Ascending aorta (tissue), 2 donors: Measurements from ENCODE around the gene ITPA. TPM values are rescaled to one million over a fixed set of nuclear protein-coding genes. Genes with fewer than 3 reads are reported as not detected.

Source experiments
- DNase-seq, 2 donors: peaks; one replicate each; pipeline ENCODE4 v3.0.0-alpha.2; 2019; ENCODE audit warnings: low spot score in 2 of 2
- H3K27ac ChIP-seq, 2 donors: fragments of 200-600 bp; sonication (generic); one replicate each; pipeline ENCODE4 v1.5.1; 2016 to 2017; ENCODE audit warnings: mild to moderate bottlenecking in 1 of 2
- H3K27me3 ChIP-seq: fragments of 200-600 bp; sonication (generic); one replicate; pipeline ENCODE4 v1.5.1; 2017
- H3K36me3 ChIP-seq, 2 donors: fragments of 200-600 bp; sonication (generic); one replicate each; pipeline ENCODE4 v1.5.1; 2016
- H3K4me1 ChIP-seq, 2 donors: fragments of 200-600 bp; sonication (generic); one replicate each; pipeline ENCODE4 v1.5.1; 2016 to 2017; ENCODE audit warnings: mild to moderate bottlenecking in 1 of 2
- H3K4me3 ChIP-seq, 2 donors: fragments of 200-600 bp; sonication (generic); one replicate each; pipeline ENCODE4 v1.5.1; 2016 to 2017; ENCODE audit warnings: mild to moderate bottlenecking in 1 of 2
- H3K9me3 ChIP-seq, 2 donors: fragments of 200-600 bp; sonication (generic); one replicate each; pipeline ENCODE4 v1.5.1; 2016
- CTCF ChIP-seq, 3 experiments: fragments of 200-600 bp in 2 of 3; fragments of 450-650 bp in 1 of 3; sonication (generic) in 2 of 3; IDR thresholded peaks; one replicate each; pipeline ENCODE4 v1.5.1; 2016 to 2019; ENCODE audit warnings: antibody characterized with exemption in 3 of 3, mild to moderate bottlenecking in 1 of 3, moderate library complexity in 1 of 3
- intact Hi-C: fragments of 100-400 bp; cut with DNase I; formaldehyde crosslinking; loops from one replicate; pipeline ENCODE4 v1.15.1; 2023
- total RNA-seq: library from RNA; depleted of rRNA; stranded (reverse); fragments of >200 nt; gene quantifications from one replicate; pipeline ENCODE4 v1.1.0, GENCODE V29; 2016

ITPA gene
- total RNA-seq, 1 donor from 2014 or later, result 111 TPM

- no peaks in the 10 kb centered on the region for H3K9me3 ChIP-seq
- H3K36me3 ChIP-seq, result peaks cover 23 to 32% of the 10 kb centered on the region in 2 donors
- DNase-seq, result no peak
- no peaks in the 10 kb centered on the region for H3K4me1 ChIP-seq
- intact Hi-C loops, result no loop called here
- no peaks in the 10 kb centered on the region for H3K27me3 ChIP-seq
- no peak overlapping the region for H3K4me3 ChIP-seq
- no peak for TF ChIP-seq CTCF (IDR thresholded peaks at IDR 0.05)
- H3K27ac ChIP-seq, result no peak overlapping the region
Observed at GRCh38 chr20:3223651-3223993, 14.3 kb downstream of the ITPA start.

GRCh38 chr20:3223994-3224680, 14.8 kb downstream of the ITPA start:
- intact Hi-C loops, result no loop called here
- H3K36me3 ChIP-seq, result peaks cover 23 to 32% of the 10 kb centered on the region in 2 donors
- no peak for DNase-seq

GRCh38 chr20:3224681-3225421, 15.6 kb downstream of the ITPA start:
- Histone ChIP-seq H3K27me3 (no peaks in the 10 kb centered on the region), H3K27ac (no peak overlapping the region), H3K36me3 (peaks cover 22 to 32% of the 10 kb centered on the region in 2 donors), H3K9me3 (no peaks in the 10 kb centered on the region), H3K4me1 (no peaks in the 10 kb centered on the region), H3K4me3 (no peak overlapping the region)
- no peak for DNase-seq
- intact Hi-C loops, result no loop called here
- TF ChIP-seq CTCF (IDR thresholded peaks at IDR 0.05), result no peak

More at GRCh38 chr20:3223994-3224680, 14.8 kb downstream of the ITPA start:
- Histone ChIP-seq H3K4me1 (no peaks in the 10 kb centered on the region), H3K4me3 (no peak overlapping the region), H3K27me3 (no peaks in the 10 kb centered on the region), H3K27ac (no peak overlapping the region), H3K9me3 (no peaks in the 10 kb centered on the region)
- TF ChIP-seq CTCF (IDR thresholded peaks at IDR 0.05), result no peak

- no peak overlapping the region for H3K27ac ChIP-seq
- intact Hi-C loops, result no loop called here
- no peak for TF ChIP-seq CTCF (IDR thresholded peaks at IDR 0.05)
Observed at GRCh38 chr20:3226093-3226492, 16.8 kb downstream of the ITPA start.

GRCh38 chr20:3226864-3227263, 17.6 kb downstream of the ITPA start:
- Histone ChIP-seq H3K27ac (no peak overlapping the region), H3K36me3 (peaks cover 8 to 17% of the 10 kb centered on the region in 2 donors), H3K27me3 (no peaks in the 10 kb centered on the region), H3K4me1 (no peaks in the 10 kb centered on the region), H3K4me3 (no peak overlapping the region), H3K9me3 (no peaks in the 10 kb centered on the region)
- no peak for TF ChIP-seq CTCF (IDR thresholded peaks at IDR 0.05)
- intact Hi-C loops, result no loop called here
- DNase-seq, result no peak

More at GRCh38 chr20:3226093-3226492, 16.8 kb downstream of the ITPA start:
- H3K4me1 ChIP-seq, result no peaks in the 10 kb centered on the region
- H3K27me3 ChIP-seq, result no peaks in the 10 kb centered on the region
- peaks cover 10 to 24% of the 10 kb centered on the region in 2 donors for H3K36me3 ChIP-seq
- H3K4me3 ChIP-seq, result no peak overlapping the region
- DNase-seq, result no peak
- no peaks in the 10 kb centered on the region for H3K9me3 ChIP-seq
